Duodenal mucosa (tissue), 2 donors: ENCODE measurements around the gene DCAF10.
"Not testable (repeated sequence)": the region's sequence is repeated elsewhere in the genome, so short reads cannot be mapped to it uniquely, and the experiment has no call there.

ENCODE experiments used
- H3K27ac ChIP-seq: one replicate; pipeline ENCODE4 v1.7.0; 2013; ENCODE audit warnings: low read depth, low read length
- H3K27me3 ChIP-seq, 2 donors: one replicate each; pipeline ENCODE4 v1.7.0; 2013; ENCODE audit warnings: low read length in 2 of 2, control low read depth in 1 of 2; ENCODE audit not compliant: insufficient read depth in 2 of 2, control insufficient read depth in 1 of 2
- H3K36me3 ChIP-seq, 2 donors: one replicate each; pipeline ENCODE4 v1.7.0; 2013; ENCODE audit warnings: low read length in 2 of 2, control low read depth in 1 of 2; ENCODE audit not compliant: insufficient read depth in 2 of 2, control insufficient read depth in 1 of 2
- H3K4me1 ChIP-seq, 2 donors: one replicate each; pipeline ENCODE4 v1.7.0; 2013; ENCODE audit warnings: low read length in 2 of 2, control low read depth in 1 of 2; ENCODE audit not compliant: insufficient read depth in 2 of 2, control insufficient read depth in 1 of 2
- H3K4me3 ChIP-seq, 2 donors: one replicate each; pipeline ENCODE4 v1.7.0; 2013; ENCODE audit warnings: low read length in 2 of 2, low read depth in 1 of 2
- H3K9ac ChIP-seq, 2 donors: one replicate each; pipeline ENCODE4 v1.7.0; 2013; ENCODE audit warnings: low read length in 2 of 2, low read depth in 1 of 2
- H3K9me3 ChIP-seq, 2 donors: one replicate each; pipeline ENCODE4 v1.7.0; 2013; ENCODE audit warnings: low read length in 2 of 2, control low read depth in 1 of 2; ENCODE audit not compliant: control insufficient read depth in 1 of 2

The DCAF10 gene

GRCh38 chr9:37859043-37859442 lies 58.4 kb downstream of the DCAF10 start:
- no peaks in the 10 kb centered on the region for H3K27me3 ChIP-seq
- no peak overlapping the region for H3K4me3 ChIP-seq
- H3K4me1 ChIP-seq, result no peaks in the 10 kb centered on the region
- H3K36me3 ChIP-seq, result peaks cover 20 to 38% of the 10 kb centered on the region in 2 donors
- no peaks in the 10 kb centered on the region for H3K9me3 ChIP-seq
- H3K27ac ChIP-seq, result no peak overlapping the region
- H3K9ac ChIP-seq, result no peak overlapping the region

- Histone ChIP-seq H3K27me3 (no peaks in the 10 kb centered on the region), H3K36me3 (peaks cover 20 to 38% of the 10 kb centered on the region in 2 donors), H3K9me3 (no peaks in the 10 kb centered on the region), H3K27ac (no peak overlapping the region), H3K9ac (no peak overlapping the region), H3K4me3 (no peak overlapping the region), H3K4me1 (peaks cover 0 to 11% of the 10 kb centered on the region in 2 donors)
Observed at GRCh38 chr9:37862530-37862929, 61.9 kb downstream of the DCAF10 start.

GRCh38 chr9:37870081-37870798 lies 69.6 kb downstream of the DCAF10 start:
- Histone ChIP-seq H3K27ac (no peak overlapping the region), H3K9me3 (no peaks in the 10 kb centered on the region), H3K9ac (no peak overlapping the region), H3K4me3 (no peak overlapping the region), H3K36me3 (no peaks in the 10 kb centered on the region), H3K27me3 (no peaks in the 10 kb centered on the region), H3K4me1 (peaks cover 0 to 6% of the 10 kb centered on the region in 2 donors)

GRCh38 chr9:37870799-37871176 lies 70.2 kb downstream of the DCAF10 start:
- no peaks in the 10 kb centered on the region for H3K9me3 ChIP-seq
- no peak overlapping the region for H3K27ac ChIP-seq

GRCh38 chr9:37873955-37874354 lies 73.4 kb downstream of the DCAF10 start:
- no peaks in the 10 kb centered on the region for H3K4me1 ChIP-seq
- H3K27me3 ChIP-seq, result no peaks in the 10 kb centered on the region
- H3K9ac ChIP-seq, result no peak overlapping the region
- peaks cover 3 to 4% of the 10 kb centered on the region in 2 donors for H3K36me3 ChIP-seq
- peaks cover 3 to 5% of the 10 kb centered on the region in 2 donors for H3K9me3 ChIP-seq
- no peak overlapping the region for H3K4me3 ChIP-seq
- no peak overlapping the region for H3K27ac ChIP-seq

More at GRCh38 chr9:37870799-37871176, 70.2 kb downstream of the DCAF10 start:
- H3K4me3 ChIP-seq, result no peak overlapping the region
- H3K27me3 ChIP-seq, result no peaks in the 10 kb centered on the region
- H3K4me1 ChIP-seq, result peaks cover 0 to under 1% of the 10 kb centered on the region in 2 donors
- no peaks in the 10 kb centered on the region for H3K36me3 ChIP-seq
- H3K9ac ChIP-seq, result no peak overlapping the region

GRCh38 chr9:37876376-37876775 lies 75.8 kb downstream of the DCAF10 start:
- Histone ChIP-seq H3K27ac (no peak overlapping the region), H3K27me3 (no peaks in the 10 kb centered on the region)

GRCh38 chr9:37880916-37881479 lies 80.4 kb downstream of the DCAF10 start:
- peaks cover 3 to 15% of the 10 kb centered on the region in 2 donors for H3K36me3 ChIP-seq
- no peak overlapping the region for H3K9ac ChIP-seq
- H3K4me3 ChIP-seq, result no peak overlapping the region
- peaks cover 3 to 5% of the 10 kb centered on the region in 2 donors for H3K9me3 ChIP-seq
- H3K27me3 ChIP-seq, result no peaks in the 10 kb centered on the region
- H3K27ac ChIP-seq, result no peak overlapping the region
- H3K4me1 ChIP-seq, result no peaks in the 10 kb centered on the region

More at GRCh38 chr9:37876376-37876775, 75.8 kb downstream of the DCAF10 start:
- Histone ChIP-seq H3K4me1 (no peaks in the 10 kb centered on the region), H3K4me3 (no peak overlapping the region), H3K36me3 (peaks cover 3 to 9% of the 10 kb centered on the region in 2 donors), H3K9ac (no peak overlapping the region), H3K9me3 (peaks cover 3 to 5% of the 10 kb centered on the region in 2 donors)

GRCh38 chr9:37887977-37888583 lies 87.5 kb downstream of the DCAF10 start:
- H3K9me3 ChIP-seq, H3K4me3 ChIP-seq, H3K27ac ChIP-seq, H3K27me3 ChIP-seq, H3K9ac ChIP-seq, H3K4me1 ChIP-seq: not testable (repeated sequence)
- peaks cover 2 to 24% of the 10 kb centered on the region in 2 donors for H3K36me3 ChIP-seq

GRCh38 chr9:37889536-37889935 lies 88.9 kb downstream of the DCAF10 start:
- H3K4me1 ChIP-seq, result no peaks in the 10 kb centered on the region
- H3K27me3 ChIP-seq, result no peaks in the 10 kb centered on the region
- H3K36me3 ChIP-seq, result peaks cover 9 to 36% of the 10 kb centered on the region in 2 donors
- no peak overlapping the region for H3K4me3 ChIP-seq
- H3K9ac ChIP-seq, result no peak overlapping the region
- H3K9me3 ChIP-seq, result no peaks in the 10 kb centered on the region
- no peak overlapping the region for H3K27ac ChIP-seq

- H3K4me1 ChIP-seq, H3K27me3 ChIP-seq, H3K4me3 ChIP-seq, H3K9ac ChIP-seq, H3K9me3 ChIP-seq, H3K27ac ChIP-seq: not testable (repeated sequence)
- peaks cover 17 to 42% of the 10 kb centered on the region in 2 donors for H3K36me3 ChIP-seq
Observed at GRCh38 chr9:37891042-37891441, 90.4 kb downstream of the DCAF10 start.
